Suprapubic skin (tissue), 3 donors: ENCODE results near the gene AKR7A2.
"Not testable (repeated sequence)": the region's sequence is repeated elsewhere in the genome, so short reads cannot be mapped to it uniquely, and the experiment has no call there.

Experiments used
- CTCF ChIP-seq, 2 donors: fragments of 200-600 bp in 1 of 2; fragments of 450-650 bp in 1 of 2; sonication (generic) in 1 of 2; IDR thresholded peaks; one replicate each; pipeline ENCODE4 v1.5.1; 2016 to 2019; ENCODE audit warnings: antibody characterized with exemption in 2 of 2, mild to moderate bottlenecking in 1 of 2, moderate library complexity in 1 of 2
- POLR2AphosphoS5 ChIP-seq, 3 donors: sonication (generic); formaldehyde crosslinking; IDR thresholded peaks; one replicate each; pipeline ENCODE4 v1.6.1; 2017; ENCODE audit warnings: antibody characterized with exemption in 3 of 3

GRCh38 chr1:19285366-19285765, 26.6 kb downstream of the AKR7A2 start:
- not testable (repeated sequence) for TF ChIP-seq POLR2AphosphoS5, CTCF (IDR thresholded peaks at IDR 0.05)
